Thymus (tissue), 11 donors: Measurements from ENCODE around the gene MBTPS1. TPM values are rescaled to one million over a fixed set of nuclear protein-coding genes. Genes with fewer than 3 reads are reported as not detected.

ENCODE experiments used
- DNase-seq, 9 donors: peaks; one replicate each; pipeline ENCODE4 v3.0.0-alpha.2; 2013; ENCODE audit warnings: low spot score in 9 of 9, low read depth in 6 of 9, missing footprints in 1 of 9
- H3K27ac ChIP-seq, 2 donors: one replicate each; pipeline ENCODE4 v1.5.1; 2013; ENCODE audit warnings: control low read depth in 1 of 2, low read depth in 1 of 2, low read length in 1 of 2, mild to moderate bottlenecking in 1 of 2, moderate library complexity in 1 of 2
- H3K27me3 ChIP-seq, 2 donors: one replicate each; pipeline ENCODE4 v1.5.1; 2013; ENCODE audit warnings: low read length in 1 of 2; ENCODE audit not compliant: control insufficient read depth in 2 of 2, insufficient read depth in 1 of 2
- H3K36me3 ChIP-seq, 2 donors: one replicate each; pipeline ENCODE4 v1.5.1; 2013; ENCODE audit warnings: low read length in 1 of 2, mild to moderate bottlenecking in 1 of 2, moderate library complexity in 1 of 2; ENCODE audit not compliant: control insufficient read depth in 2 of 2, insufficient read depth in 2 of 2
- H3K4me1 ChIP-seq, 2 donors: one replicate each; pipeline ENCODE4 v1.5.1; 2013; ENCODE audit warnings: low read length in 2 of 2; ENCODE audit not compliant: control insufficient read depth in 2 of 2, insufficient read depth in 2 of 2
- H3K4me3 ChIP-seq, 2 donors: one replicate each; pipeline ENCODE4 v1.5.1; 2013; ENCODE audit warnings: low read length in 2 of 2, control low read depth in 1 of 2, mild to moderate bottlenecking in 1 of 2
- H3K9me3 ChIP-seq, 2 donors: one replicate each; pipeline ENCODE4 v1.5.1; 2013; ENCODE audit warnings: low read length in 1 of 2, mild to moderate bottlenecking in 1 of 2; ENCODE audit not compliant: control insufficient read depth in 2 of 2, insufficient read depth in 1 of 2
- WGBS: extraction: QIAGEN DNeasy Blood & Tissue Kit; methylation state at CpG from one replicate; pipeline ENCODE4 v1.1.7; 2013; 5-methylcytosine and 5-hydroxymethylcytosine counted together
- polyA plus RNA-seq: library from polyadenylated mRNA; stranded (reverse); fragments of 200-250 nt; gene quantifications from one replicate; pipeline ENCODE4 v1.2.3, GENCODE V29; 2013
- total RNA-seq: library from RNA; stranded (reverse); fragments of 120-200 nt; gene quantifications from one replicate; pipeline ENCODE4 v1.2.4, GENCODE V29; 2013
- donor health status: healthy.

MBTPS1 gene
- total and polyA plus RNA-seq, 2 donors: 39.4 to 65.6 TPM

GRCh38 chr16:84095466-84095865 lies 21.3 kb downstream of the MBTPS1 start:
- peaks cover 58 to 68% of the 10 kb centered on the region in 2 donors for H3K36me3 ChIP-seq
- peaks cover 7 to 13% of the 10 kb centered on the region in 2 donors for H3K4me1 ChIP-seq
- 93% methylated on average over 14 of the region's 14 CpGs for WGBS
- DNase-seq: no peak
- no peaks in the 10 kb centered on the region for H3K27me3 ChIP-seq
- H3K9me3 ChIP-seq: no peaks in the 10 kb centered on the region
- H3K4me3 ChIP-seq: no peak overlapping the region
- H3K27ac ChIP-seq: no peak overlapping the region

DNA sequence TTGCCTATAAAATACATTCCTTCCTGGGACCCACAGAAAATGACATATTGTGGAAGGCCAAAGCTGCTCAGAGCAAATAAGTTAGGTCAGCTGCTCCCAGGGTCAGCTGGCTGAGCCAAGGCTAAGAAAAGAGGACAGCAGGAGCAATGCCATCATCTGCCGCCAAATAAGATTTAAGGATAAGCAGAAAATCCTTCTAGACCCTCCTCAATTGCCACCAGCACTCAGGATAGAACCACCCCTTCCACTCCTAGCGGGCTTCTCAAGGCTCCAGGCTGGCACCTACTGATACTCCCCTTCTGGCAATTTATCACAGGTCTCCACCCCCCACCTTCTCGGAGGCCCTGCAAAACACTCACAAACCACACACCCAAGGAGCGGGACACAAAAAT lies 22.9 kb downstream of the MBTPS1 start:
- H3K36me3 ChIP-seq: peaks cover 59 to 76% of the 10 kb centered on the region in 2 donors
- H3K27ac ChIP-seq: no peak overlapping the region
- DNase-seq: no peak
- H3K4me3 ChIP-seq: no peak overlapping the region
- peaks cover 18 to 29% of the 10 kb centered on the region in 2 donors for H3K4me1 ChIP-seq
- H3K9me3 ChIP-seq: no peaks in the 10 kb centered on the region
- over 99% methylated on average over 4 of the region's 4 CpGs for WGBS
- no peaks in the 10 kb centered on the region for H3K27me3 ChIP-seq

DNA sequence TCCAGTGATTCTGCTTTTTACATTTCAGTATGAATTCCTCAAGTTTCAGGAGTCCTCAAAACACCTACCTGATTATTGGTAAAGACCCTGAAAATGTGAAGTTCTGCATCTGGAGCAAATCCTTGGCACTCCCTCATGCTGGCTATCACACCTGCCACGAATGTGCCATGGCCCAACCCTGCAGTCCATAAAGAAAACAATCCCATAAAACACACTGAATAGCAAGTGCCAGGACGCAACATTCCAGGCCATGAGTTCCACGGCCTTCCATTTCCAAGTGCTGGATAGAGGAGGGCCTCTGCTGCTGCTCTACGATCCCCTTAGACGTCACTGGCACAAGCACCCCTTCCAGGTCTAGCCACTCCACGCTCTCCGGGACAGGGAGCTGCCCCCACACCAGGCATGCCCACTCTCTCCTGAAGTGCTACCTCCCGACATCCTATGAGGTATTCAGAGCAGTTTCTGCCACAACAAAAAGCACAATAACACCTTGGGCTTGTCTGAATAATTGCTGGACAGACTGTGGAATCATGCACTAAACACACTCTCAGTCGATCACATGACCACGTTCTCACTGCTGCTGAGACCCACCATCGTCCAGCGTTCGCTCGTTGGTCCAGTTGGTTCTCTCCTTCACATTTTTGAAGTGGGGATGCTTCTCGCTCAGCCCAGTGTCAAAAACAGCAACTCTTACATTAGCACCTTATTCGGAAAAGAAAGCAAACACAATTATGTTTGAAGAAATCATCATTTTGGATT lies 23.4 kb downstream of the MBTPS1 start:
- H3K27me3 ChIP-seq: no peaks in the 10 kb centered on the region
- H3K4me1 ChIP-seq: peaks cover 23 to 35% of the 10 kb centered on the region in 2 donors
- 98% methylated on average over 16 of the region's 16 CpGs for WGBS
- H3K4me3 ChIP-seq: no peak overlapping the region
- H3K9me3 ChIP-seq: no peaks in the 10 kb centered on the region
- peaks cover 58 to 72% of the 10 kb centered on the region in 2 donors for H3K36me3 ChIP-seq
- H3K27ac ChIP-seq: no peak overlapping the region
- DNase-seq: no peak

- no peak overlapping the region for H3K4me3 ChIP-seq
- no peaks in the 10 kb centered on the region for H3K9me3 ChIP-seq
- H3K36me3 ChIP-seq: peaks cover 61 to 74% of the 10 kb centered on the region in 2 donors
- H3K27me3 ChIP-seq: no peaks in the 10 kb centered on the region
- peak in 4 of 9 donors; percentile 59 to 84 (median 64) for DNase-seq
- H3K27ac ChIP-seq: peak overlapping the region; percentile 48 to 81
- WGBS: 76% methylated on average over 10 of the region's 10 CpGs
- H3K4me1 ChIP-seq: peaks cover 30 to 48% of the 10 kb centered on the region in 2 donors
Observed at GRCh38 chr16:84091460-84091859, 25.3 kb downstream of the MBTPS1 start.

- Histone ChIP-seq H3K4me1 (peaks cover 32 to 55% of the 10 kb centered on the region in 2 donors), H3K27ac (peak overlapping the region; percentile 76 to 81), H3K4me3 (no peak overlapping the region), H3K27me3 (no peaks in the 10 kb centered on the region), H3K36me3 (peaks cover 62 to 73% of the 10 kb centered on the region in 2 donors), H3K9me3 (no peaks in the 10 kb centered on the region)
- WGBS: 50% methylated on average over 9 of the region's 9 CpGs
- peak in 4 of 9 donors; percentile 48 to 77 (median 52) for DNase-seq
Observed at GRCh38 chr16:84090211-84090610, 26.5 kb downstream of the MBTPS1 start.

- no peaks in the 10 kb centered on the region for H3K9me3 ChIP-seq
- 34% methylated on average over 15 of the region's 15 CpGs for WGBS
- peaks cover 32 to 61% of the 10 kb centered on the region in 2 donors for H3K4me1 ChIP-seq
- no peaks in the 10 kb centered on the region for H3K27me3 ChIP-seq
- peak in 5 of 9 donors; percentile 65 to 85 (median 71) for DNase-seq
- peak overlapping the region; percentile 48 to 81 for H3K27ac ChIP-seq
- H3K4me3 ChIP-seq: peak overlapping the region in 1 of 2 donors; percentile 17
- peaks cover 57 to 68% of the 10 kb centered on the region in 2 donors for H3K36me3 ChIP-seq
Observed at GRCh38 chr16:84088695-84089395, 27.9 kb downstream of the MBTPS1 start.

DNA sequence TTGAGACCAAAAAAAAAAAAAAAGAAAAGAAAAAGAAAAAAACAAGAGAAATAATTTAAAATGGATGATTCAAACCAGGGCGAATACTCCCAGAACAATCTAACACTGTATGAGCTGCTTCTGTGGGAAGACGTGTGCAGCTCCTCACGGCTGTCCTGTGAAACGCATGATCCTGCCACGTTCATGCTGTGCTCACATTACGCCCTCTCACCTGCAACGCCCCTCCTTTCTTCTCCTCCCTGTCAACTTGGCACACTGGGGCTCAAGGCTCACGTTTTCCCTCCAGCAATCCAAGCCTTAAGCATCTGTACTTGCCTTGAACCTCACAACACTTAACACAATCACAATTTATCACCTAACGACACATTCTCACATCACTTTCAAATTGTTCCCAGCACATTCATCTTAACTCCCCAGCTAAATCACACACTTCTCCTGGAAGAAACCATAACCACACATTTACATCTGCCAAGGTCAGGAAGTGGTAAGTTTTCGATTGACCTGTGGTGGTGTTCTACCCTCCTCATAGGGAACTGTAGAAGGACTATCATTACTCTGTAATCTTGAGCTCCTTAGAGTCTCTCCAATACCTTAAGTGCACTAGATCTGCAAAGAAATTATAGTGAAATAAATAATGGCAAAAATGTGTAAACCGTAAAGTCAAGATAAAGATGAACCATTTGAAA lies 29.1 kb downstream of the MBTPS1 start:
- Histone ChIP-seq H3K9me3 (no peaks in the 10 kb centered on the region), H3K27me3 (no peaks in the 10 kb centered on the region), H3K36me3 (peaks cover 51 to 65% of the 10 kb centered on the region in 2 donors), H3K4me3 (no peak overlapping the region), H3K27ac (no peak overlapping the region), H3K4me1 (peaks cover 31 to 61% of the 10 kb centered on the region in 2 donors)
- DNase-seq: peak in 2 of 9 donors; percentile 6 to 33
- 26% methylated on average over 11 of the region's 11 CpGs for WGBS

- H3K36me3 ChIP-seq: peaks cover 52 to 66% of the 10 kb centered on the region in 2 donors
- no peak overlapping the region for H3K4me3 ChIP-seq
- DNase-seq: no peak
- peaks cover 30 to 58% of the 10 kb centered on the region in 2 donors for H3K4me1 ChIP-seq
- H3K27me3 ChIP-seq: no peaks in the 10 kb centered on the region
- WGBS: 87% methylated on average over 12 of the region's 12 CpGs
- H3K27ac ChIP-seq: no peak overlapping the region
- H3K9me3 ChIP-seq: no peaks in the 10 kb centered on the region
Observed at GRCh38 chr16:84087001-84087400, 29.7 kb downstream of the MBTPS1 start.
